Smooth muscle cell of the brain vasculature (primary cell): ENCODE results near the gene MYBPHL.

Experiments used
- DNase-seq: peaks from one replicate; pipeline ENCODE4 v3.0.0-alpha.2; 2012; ENCODE audit warnings: low read depth, low spot score

MYBPHL gene

GRCh38 chr1:109306832-109307273 is at the start of gene MYBPHL:
Gene MYBPHL, minus strand, starts transcription at chr1:109307011. Its CDS starts 20 bp downstream, at chr1:109306991.
- no peak for DNase-seq

- no peak for DNase-seq
Observed at GRCh38 chr1:109356505-109356904, 49.7 kb upstream of the MYBPHL start.

GRCh38 chr1:109354929-109355328 is 48.1 kb upstream of the MYBPHL start:
- DNase-seq: no peak

GRCh38 chr1:109351457-109351856 is 44.6 kb upstream of the MYBPHL start:
- DNase-seq: no peak

GRCh38 chr1:109350655-109351054 is 43.8 kb upstream of the MYBPHL start:
- DNase-seq: no peak

- DNase-seq: no peak
Observed at GRCh38 chr1:109350182-109350581, 43.4 kb upstream of the MYBPHL start.

GRCh38 chr1:109347511-109347910 is 40.7 kb upstream of the MYBPHL start:
- DNase-seq: no peak

GRCh38 chr1:109341944-109342930 is 35.4 kb upstream of the MYBPHL start:
- DNase-seq: no peak

GRCh38 chr1:109338608-109339007 is 31.8 kb upstream of the MYBPHL start:
- DNase-seq: no peak

- DNase-seq: no peak
Observed at GRCh38 chr1:109338091-109338490, 31.3 kb upstream of the MYBPHL start.

- no peak for DNase-seq
Observed at GRCh38 chr1:109335091-109335490, 28.3 kb upstream of the MYBPHL start.

- DNase-seq: no peak
Observed at GRCh38 chr1:109331113-109331512, 24.3 kb upstream of the MYBPHL start.

GRCh38 chr1:109327285-109327684 is 20.5 kb upstream of the MYBPHL start:
- DNase-seq: no peak

GRCh38 chr1:109322974-109323373 is 16.2 kb upstream of the MYBPHL start:
- no peak for DNase-seq

- no peak for DNase-seq
Observed at GRCh38 chr1:109319114-109319513, 12.3 kb upstream of the MYBPHL start.

- no peak for DNase-seq
Observed at GRCh38 chr1:109316506-109316905, 9.7 kb upstream of the MYBPHL start.

GRCh38 chr1:109315288-109315687 is 8.5 kb upstream of the MYBPHL start:
- DNase-seq: no peak

GRCh38 chr1:109314795-109315194 is 8.0 kb upstream of the MYBPHL start:
- DNase-seq: no peak

- no peak for DNase-seq
Observed at GRCh38 chr1:109312978-109313775, 6.4 kb upstream of the MYBPHL start.

- no peak for DNase-seq
Observed at GRCh38 chr1:109312246-109312645, 5.4 kb upstream of the MYBPHL start.

- DNase-seq: no peak
Observed at GRCh38 chr1:109309347-109309746, 2.5 kb upstream of the MYBPHL start.

GRCh38 chr1:109307274-109308021 is 637 bp upstream of the MYBPHL start:
- no peak for DNase-seq
